NCI-H1436 (cell line): Measurements from ENCODE around the gene FER1L5.

Experiments used
- DNase-seq: peaks from one replicate; lab custom pipeline; 2025; lab: John Stamatoyannopoulos, UW

The FER1L5 gene

GRCh38 chr2:96747061-96747617, 104.6 kb downstream of the FER1L5 start:
- DNase-seq: no peak

GRCh38 chr2:96751800-96752199, 109.2 kb downstream of the FER1L5 start:
- no peak for DNase-seq

GRCh38 chr2:96753661-96754282, 111.2 kb downstream of the FER1L5 start:
- no peak for DNase-seq

GRCh38 chr2:96754317-96754716, 111.8 kb downstream of the FER1L5 start:
- DNase-seq: no peak
